Stimulated activated CD8-positive, alpha-beta memory T cell treated with anti-CD3 and anti-CD28 coated beads, Interleukin-4, amount 100 ng/mL, for 1 hour (primary cell): ENCODE measurements around the gene CORO2A.
A peak's percentile ranks its signal among the peaks of the same experiment; 100 is the strongest.
"Not testable (repeated sequence)": the region's sequence is repeated elsewhere in the genome, so short reads cannot be mapped to it uniquely, and the experiment has no call there.

Experiments used
- DNase-seq, 2 donors: peaks; one replicate each; pipeline ENCODE4 v3.0.0-alpha.2; 2020; ENCODE audit warnings: low read depth in 2 of 2, low spot score in 1 of 2

CORO2A gene

GRCh38 chr9:98086461-98086860 lies 106.0 kb downstream of the CORO2A start:
- no peak for DNase-seq

GRCh38 chr9:98085944-98086343 lies 106.5 kb downstream of the CORO2A start:
- no peak for DNase-seq

- DNase-seq = no peak
Measured at GRCh38 chr9:98085058-98085457, 107.4 kb downstream of the CORO2A start.

GRCh38 chr9:98084396-98084795 lies 108.0 kb downstream of the CORO2A start:
- no peak for DNase-seq

GRCh38 chr9:98083566-98084183 lies 108.8 kb downstream of the CORO2A start:
- no peak for DNase-seq

- no peak for DNase-seq
Measured at GRCh38 chr9:98083061-98083501, 109.4 kb downstream of the CORO2A start.

- no peak for DNase-seq
Measured at GRCh38 chr9:98081477-98082219, 110.8 kb downstream of the CORO2A start.

- DNase-seq = no peak
Measured at GRCh38 chr9:98080780-98081179, 111.7 kb downstream of the CORO2A start.

- DNase-seq = no peak
Measured at GRCh38 chr9:98080326-98080725, 112.1 kb downstream of the CORO2A start.

GRCh38 chr9:98078895-98079294 lies 113.5 kb downstream of the CORO2A start:
- no peak for DNase-seq

GRCh38 chr9:98076514-98076890 lies 115.9 kb downstream of the CORO2A start:
- not testable (repeated sequence) for DNase-seq

GRCh38 chr9:98075332-98075805 lies 117.1 kb downstream of the CORO2A start:
- no peak for DNase-seq

GRCh38 chr9:98074115-98074990 lies 118.1 kb downstream of the CORO2A start:
- DNase-seq = peak; percentile 30 to 50

- DNase-seq = no peak
Measured at GRCh38 chr9:98071737-98072136, 120.7 kb downstream of the CORO2A start.
